Upper lobe of left lung (tissue), 6 donors: ENCODE results near the gene RAMP3. TPM values are rescaled to one million over a fixed set of nuclear protein-coding genes. Genes with fewer than 3 reads are reported as not detected.
A peak's percentile ranks its signal among the peaks of the same experiment; 100 is the strongest.

Experiments used
- ATAC-seq, 2 donors: fragments of 200-7000 bp; cut with Tn5 transposase; one replicate each; pipeline ENCODE4 v1.9.1; 2022; ENCODE audit warnings: mild to moderate bottlenecking in 2 of 2, moderate library complexity in 2 of 2; ENCODE audit not compliant: low FRiP score in 2 of 2
- DNase-seq, 2 donors: peaks; one replicate each; pipeline ENCODE4 v3.0.0-alpha.2; 2019 to 2020
- H3K27ac ChIP-seq, 4 donors: fragments of 200-600 bp; sonication (generic); one replicate each; pipeline ENCODE4 v1.5.1; 2016 to 2019
- H3K27me3 ChIP-seq, 4 donors: fragments of 200-600 bp; sonication (generic); one replicate each; pipeline ENCODE4 v1.5.1; 2017 to 2019
- H3K36me3 ChIP-seq, 4 donors: fragments of 200-600 bp; sonication (generic); one replicate each; pipeline ENCODE4 v1.5.1; 2016 to 2019
- H3K4me1 ChIP-seq, 4 donors: fragments of 200-600 bp; sonication (generic); one replicate each; pipeline ENCODE4 v1.5.1; 2018 to 2019
- H3K4me3 ChIP-seq, 4 donors: fragments of 200-600 bp; sonication (generic); one replicate each; pipeline ENCODE4 v1.5.1; 2017 to 2019; ENCODE audit warnings: mild to moderate bottlenecking in 2 of 4, moderate library complexity in 1 of 4
- H3K9me3 ChIP-seq, 4 donors: fragments of 200-600 bp; sonication (generic); one replicate each; pipeline ENCODE4 v1.5.1; 2018 to 2019
- CTCF ChIP-seq, 6 experiments: fragments of 450-650 bp in 4 of 6; fragments of 200-600 bp in 2 of 6; sonication (generic) in 2 of 6; IDR thresholded peaks; one replicate each; pipeline ENCODE4 v1.5.1; 2016 to 2019; ENCODE audit warnings: antibody characterized with exemption in 6 of 6
- EP300 ChIP-seq, 4 donors: sonication (generic); formaldehyde crosslinking; IDR thresholded peaks; one replicate each; pipeline ENCODE4 v1.5.1; 2017; ENCODE audit warnings: antibody characterized with exemption in 4 of 4, control low read depth in 2 of 4
- POLR2A ChIP-seq, 4 donors: fragments of 450-650 bp; IDR thresholded peaks; one replicate each; pipeline ENCODE4 v1.5.1; 2016 to 2017; ENCODE audit warnings: antibody characterized with exemption in 4 of 4, mild to moderate bottlenecking in 2 of 4
- POLR2AphosphoS5 ChIP-seq, 2 donors: sonication (generic); formaldehyde crosslinking; IDR thresholded peaks; one replicate each; pipeline ENCODE4 v1.5.1; 2017; ENCODE audit warnings: antibody characterized with exemption in 2 of 2
- WGBS, 2 donors: methylation state at CpG; one replicate each; pipeline ENCODE4 v1.1.5; 2017 to 2018; 5-methylcytosine and 5-hydroxymethylcytosine counted together
- total RNA-seq, 6 donors: library from RNA; depleted of rRNA in 4 of 6; stranded (reverse); fragments of >200 nt in 4 of 6; gene quantifications; one replicate each; pipeline versions ENCODE4 v1.1.0 to v1.2.1, GENCODE V29; 2016 to 2021
- donor health status: DM: no; HTN: no; CAD: no; lungs with moderate emphysema.
- donor health status: DM: no; HTN: yes; CAD: no; lungs with severe emphysema.

The RAMP3 gene
- total RNA-seq, 6 donors from 2014 or later, result 33.5 to 306 (median 88.1) TPM

GRCh38 chr7:45119550-45119949 is 38.0 kb upstream of the RAMP3 start:
- no peak overlapping the region for H3K4me3 ChIP-seq
- no peaks in the 10 kb centered on the region for H3K36me3 ChIP-seq
- no peak for ATAC-seq
- DNase-seq, result no peak
- 88 to 90% methylated on average over 3 of the region's 3 CpGs for WGBS, 2 donors
- TF ChIP-seq EP300 (IDR thresholded peaks at IDR 0.05), result no peak
- TF ChIP-seq CTCF (IDR thresholded peaks at IDR 0.05), result no peak
- no peak for TF ChIP-seq POLR2A (IDR thresholded peaks at IDR 0.05)
- TF ChIP-seq POLR2AphosphoS5 (IDR thresholded peaks at IDR 0.05), result no peak
- H3K9me3 ChIP-seq, result no peaks in the 10 kb centered on the region
- H3K27me3 ChIP-seq, result no peaks in the 10 kb centered on the region
- no peak overlapping the region for H3K27ac ChIP-seq
- peaks cover 0 to 8% (median 2%) of the 10 kb centered on the region in 4 donors for H3K4me1 ChIP-seq

- Histone ChIP-seq H3K36me3 (no peaks in the 10 kb centered on the region), H3K27me3 (no peaks in the 10 kb centered on the region), H3K4me3 (no peak overlapping the region), H3K9me3 (no peaks in the 10 kb centered on the region), H3K27ac (no peak overlapping the region), H3K4me1 (peaks cover 0 to 8% (median 2%) of the 10 kb centered on the region in 4 donors)
- ATAC-seq (no peak), DNase-seq (no peak)
- TF ChIP-seq POLR2A (IDR thresholded peaks at IDR 0.05) (no peak), EP300 (IDR thresholded peaks at IDR 0.05) (no peak), CTCF (IDR thresholded peaks at IDR 0.05) (no peak), POLR2AphosphoS5 (IDR thresholded peaks at IDR 0.05) (no peak)
- WGBS, 2 donors, result 82 to 83% methylated on average over 13 to 16 of the region's 16 CpGs
Observed at GRCh38 chr7:45122975-45123860, 34.4 kb upstream of the RAMP3 start.

- TF ChIP-seq CTCF (IDR thresholded peaks at IDR 0.05) (no peak), POLR2AphosphoS5 (IDR thresholded peaks at IDR 0.05) (no peak), EP300 (IDR thresholded peaks at IDR 0.05) (no peak), POLR2A (IDR thresholded peaks at IDR 0.05) (no peak)
- no peaks in the 10 kb centered on the region for H3K27me3 ChIP-seq
- DNase-seq (peak in 1 of 2 donors; percentile 71), ATAC-seq (peak in 1 of 2 donors; percentile 17)
- WGBS, 2 donors, result 79 to 80% methylated on average over 7 to 11 of the region's 12 CpGs
- H3K27ac ChIP-seq, result no peak overlapping the region
- no peak overlapping the region for H3K4me3 ChIP-seq
- peaks cover 0 to 8% (median 2%) of the 10 kb centered on the region in 4 donors for H3K4me1 ChIP-seq
- no peaks in the 10 kb centered on the region for H3K9me3 ChIP-seq
- H3K36me3 ChIP-seq, result no peaks in the 10 kb centered on the region
Observed at GRCh38 chr7:45123913-45124710, 33.5 kb upstream of the RAMP3 start.

GRCh38 chr7:45125193-45125904 is 32.2 kb upstream of the RAMP3 start:
- Histone ChIP-seq H3K9me3 (no peaks in the 10 kb centered on the region), H3K27me3 (no peaks in the 10 kb centered on the region), H3K4me3 (no peak overlapping the region), H3K4me1 (peaks cover 0 to 8% (median 2%) of the 10 kb centered on the region in 4 donors), H3K27ac (no peak overlapping the region), H3K36me3 (no peaks in the 10 kb centered on the region)
- no peak for TF ChIP-seq POLR2A (IDR thresholded peaks at IDR 0.05)
- no peak for TF ChIP-seq EP300 (IDR thresholded peaks at IDR 0.05)
- WGBS, 2 donors, result 90 to 94% methylated on average over 6 to 11 of the region's 11 CpGs
- no peak for DNase-seq
- ATAC-seq, result no peak

GRCh38 chr7:45126201-45126600 is 31.4 kb upstream of the RAMP3 start:
- Histone ChIP-seq H3K36me3 (no peaks in the 10 kb centered on the region), H3K27ac (no peak overlapping the region), H3K4me1 (peaks cover 0 to 8% (median 2%) of the 10 kb centered on the region in 4 donors), H3K9me3 (no peaks in the 10 kb centered on the region), H3K4me3 (no peak overlapping the region), H3K27me3 (no peaks in the 10 kb centered on the region)
- ATAC-seq, result no peak
- no peak for TF ChIP-seq POLR2AphosphoS5 (IDR thresholded peaks at IDR 0.05)
- no peak for TF ChIP-seq CTCF (IDR thresholded peaks at IDR 0.05)
- no peak for TF ChIP-seq POLR2A (IDR thresholded peaks at IDR 0.05)
- TF ChIP-seq EP300 (IDR thresholded peaks at IDR 0.05), result no peak
- 85 to 97% methylated on average over 4 to 6 of the region's 6 CpGs for WGBS, 2 donors
- no peak for DNase-seq
